HuH-7 (cell line): ENCODE results near the gene AARSD1.
"Not testable (repeated sequence)": the region's sequence is repeated elsewhere in the genome, so short reads cannot be mapped to it uniquely, and the experiment has no call there.

ENCODE experiments used
- DNase-seq: peaks from one replicate; pipeline ENCODE4 v3.0.0; 2011; ENCODE audit warnings: low spot score

AARSD1 gene

DNA sequence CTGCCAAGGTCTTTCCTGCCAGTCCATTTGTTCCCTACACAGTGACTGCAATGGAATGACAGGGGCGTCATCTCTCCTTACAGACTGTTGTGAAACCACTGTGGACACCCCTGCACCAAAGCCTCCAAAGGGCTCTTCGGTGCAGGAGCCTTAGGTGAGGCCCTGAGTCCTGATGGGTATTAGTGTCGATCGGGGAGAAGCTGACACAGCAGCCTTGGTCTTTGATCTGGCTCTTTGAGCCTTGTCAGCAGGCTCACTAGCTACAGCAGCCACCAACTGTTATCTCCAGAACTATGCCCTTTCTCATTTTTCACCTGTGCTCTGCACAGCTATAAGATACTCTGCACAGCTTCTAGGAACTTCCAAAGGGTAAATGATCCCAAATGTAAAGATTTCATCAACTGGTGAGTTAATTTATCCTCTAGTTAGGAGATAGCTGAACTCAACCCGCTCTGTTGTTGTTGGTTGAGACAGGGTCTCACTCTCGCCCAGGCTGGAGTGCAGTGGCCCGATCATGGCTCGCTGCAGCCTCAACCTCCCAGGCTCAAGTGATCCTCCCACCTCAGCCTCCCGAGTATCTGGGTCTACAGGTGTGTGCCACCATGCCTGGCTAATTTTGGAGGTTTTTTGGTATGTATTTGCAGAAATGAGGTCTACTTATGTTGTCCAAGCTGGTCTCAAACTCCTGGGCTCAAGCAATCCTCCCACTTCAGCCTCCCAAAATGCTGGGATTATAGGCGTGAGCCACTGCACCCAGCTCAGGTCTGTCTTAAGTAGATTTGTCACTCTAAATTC lies 44.0 kb downstream of the AARSD1 start:
- no peak for DNase-seq

DNA sequence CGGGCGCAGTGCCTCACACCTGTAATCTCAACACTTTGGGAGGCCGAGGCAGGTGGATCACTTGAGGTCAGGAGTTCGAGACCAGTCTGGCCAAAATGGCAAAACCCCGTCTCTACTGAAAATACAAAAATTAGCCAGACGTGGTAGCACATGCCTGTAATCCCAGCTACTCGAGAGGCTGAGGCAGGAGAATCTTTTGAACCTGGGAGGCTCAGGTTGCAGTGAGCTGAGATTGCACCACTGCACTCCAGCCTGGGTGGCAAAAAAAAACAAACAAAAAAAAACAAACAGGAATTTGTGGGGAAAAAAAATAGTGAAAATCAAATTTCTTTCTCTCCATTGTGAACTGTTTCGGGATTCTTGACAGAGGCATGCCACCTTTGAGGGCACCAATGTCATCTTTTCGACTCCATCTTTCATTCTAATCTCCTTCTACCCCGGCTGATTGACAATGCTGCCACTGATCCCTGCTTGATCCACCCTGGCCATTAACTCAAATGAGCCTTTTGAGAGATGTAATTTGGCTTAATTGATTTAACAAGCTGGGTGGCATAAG lies 44.7 kb downstream of the AARSD1 start:
- DNase-seq: not testable (repeated sequence)

DNA sequence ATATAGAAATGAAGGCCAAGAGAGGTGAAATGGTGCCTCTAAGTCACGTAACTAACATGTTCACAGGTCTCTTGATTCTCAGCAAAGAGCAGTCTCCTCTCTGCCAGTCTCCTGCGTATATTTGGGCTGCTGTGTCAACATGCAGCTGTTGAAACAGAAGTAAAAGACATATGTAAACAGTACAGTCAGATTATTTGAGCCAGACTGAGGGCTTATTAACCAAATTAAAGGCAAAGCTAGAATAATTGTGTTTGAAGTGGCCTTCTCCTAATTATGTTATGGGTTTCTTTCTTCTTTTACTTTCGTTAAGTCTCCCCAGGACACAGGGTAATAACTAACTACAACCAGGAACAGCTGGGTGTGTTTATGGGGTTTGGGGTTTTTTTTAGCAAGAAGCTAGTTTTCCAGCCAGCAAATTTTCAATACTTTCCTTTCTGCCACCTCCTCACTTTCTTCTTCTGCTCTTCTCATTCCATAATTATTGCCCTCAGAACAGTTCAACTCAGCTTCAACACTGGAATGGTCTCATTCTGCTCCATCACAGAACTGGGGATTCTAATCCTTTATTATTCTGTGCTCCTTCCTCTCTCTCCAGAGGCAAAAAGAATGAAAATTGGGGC lies 45.2 kb downstream of the AARSD1 start:
- no peak for DNase-seq

DNA sequence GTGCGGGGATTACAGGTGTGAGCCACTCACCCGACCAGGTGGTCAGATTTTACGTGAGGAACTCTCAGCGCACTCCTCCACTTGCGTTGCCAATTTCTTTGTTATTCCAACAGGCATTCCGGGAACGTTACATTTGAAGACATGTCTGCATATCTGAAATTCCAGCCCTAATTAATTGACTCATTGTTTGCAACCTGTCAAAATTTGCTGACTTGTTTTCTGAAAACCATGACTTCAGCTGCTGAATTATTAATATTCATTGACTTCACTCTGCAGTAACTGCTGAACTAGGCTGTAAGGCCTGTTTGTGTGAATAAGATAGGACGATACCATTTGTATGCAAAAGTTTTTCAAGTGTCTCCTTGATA lies 47.0 kb downstream of the AARSD1 start:
- no peak for DNase-seq

DNA sequence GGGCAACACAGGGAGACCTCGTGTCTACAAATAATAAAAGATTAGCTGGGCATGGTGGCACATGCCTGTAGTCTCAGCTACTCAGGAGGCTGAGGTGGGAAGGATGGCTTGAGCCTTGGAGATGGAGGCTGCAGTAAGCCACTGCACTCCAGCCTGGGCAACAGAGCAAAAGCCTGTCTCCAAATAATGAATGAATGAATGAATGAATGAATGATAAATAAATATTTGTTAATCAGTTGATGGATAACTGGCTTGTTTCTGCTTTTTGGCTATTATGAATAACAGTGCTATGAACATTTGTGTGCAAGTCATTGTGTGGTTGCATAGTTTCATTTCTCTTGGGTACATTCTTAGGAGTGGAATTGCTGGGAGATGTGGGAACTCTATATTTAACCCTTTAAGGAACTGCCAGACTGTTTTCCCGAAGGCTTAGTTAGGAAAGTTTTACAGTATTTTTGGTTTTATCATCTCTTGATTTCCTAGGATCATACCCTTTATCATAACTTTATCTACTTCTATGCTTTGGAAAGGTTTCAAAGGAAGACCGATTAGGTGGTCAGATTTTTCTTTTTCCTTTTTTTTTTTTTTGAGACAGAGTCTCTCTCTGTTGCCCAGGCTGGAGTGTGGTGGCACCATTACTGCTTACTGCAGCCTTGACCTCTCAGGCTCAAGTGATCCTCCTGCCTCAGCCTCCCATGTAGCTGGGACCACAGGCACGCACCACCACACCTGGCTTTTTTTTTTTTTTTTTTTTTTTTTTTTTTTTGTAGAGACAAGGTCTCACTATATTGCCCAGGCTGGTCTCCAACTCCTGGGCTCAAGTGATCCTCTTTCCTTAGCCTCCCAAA lies 47.6 kb downstream of the AARSD1 start:
- DNase-seq: not testable (repeated sequence)

DNA sequence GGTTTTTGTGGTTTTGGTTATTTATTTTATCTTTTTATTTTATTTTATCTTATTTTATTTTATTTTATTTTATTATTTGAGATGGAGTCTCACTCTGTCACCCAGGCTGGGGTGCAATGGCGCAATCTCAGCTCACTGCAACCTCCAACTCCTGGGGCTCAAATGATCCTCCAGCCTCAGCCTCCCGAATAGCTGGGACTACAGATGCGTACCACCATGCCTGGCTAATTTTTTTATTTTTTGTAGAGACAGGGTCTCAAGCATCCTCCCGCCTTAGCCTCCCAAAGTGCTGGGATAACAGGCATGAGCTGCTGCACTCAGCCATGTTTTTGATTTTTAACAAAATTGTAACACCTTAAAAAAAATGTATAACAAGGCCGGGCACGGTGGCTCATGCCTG lies 49.0 kb downstream of the AARSD1 start:
- not testable (repeated sequence) for DNase-seq

DNA sequence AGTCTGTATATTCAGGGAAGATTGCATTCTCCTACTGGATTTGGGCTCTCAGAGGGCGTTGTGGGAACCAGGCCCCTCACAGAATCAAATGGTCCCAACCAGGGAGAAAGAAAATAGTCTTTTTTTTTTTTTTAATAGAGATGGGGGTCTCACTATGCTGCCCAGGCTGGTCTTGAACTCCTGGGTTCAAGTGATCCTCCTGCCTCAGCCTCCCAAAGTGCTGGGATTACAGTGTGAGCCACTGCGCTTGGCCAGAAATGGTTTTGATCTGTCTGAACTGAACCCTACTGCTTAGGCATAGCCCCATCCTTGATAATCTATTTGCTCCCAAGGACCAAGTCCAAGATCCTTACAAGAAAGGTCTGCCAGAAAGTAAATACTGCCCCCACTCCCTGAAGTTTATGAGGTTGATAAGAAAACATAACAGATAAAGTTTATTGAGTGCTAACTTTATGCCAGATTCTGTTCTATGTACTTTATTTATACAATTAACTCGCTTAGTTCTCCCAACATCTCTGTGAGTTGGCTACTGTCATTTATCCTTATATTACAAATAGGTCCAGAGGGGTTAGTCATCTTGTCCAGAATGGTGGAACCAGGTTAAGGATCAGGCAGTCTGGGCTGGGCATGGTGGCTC lies 50.2 kb downstream of the AARSD1 start:
- DNase-seq: no peak

DNA sequence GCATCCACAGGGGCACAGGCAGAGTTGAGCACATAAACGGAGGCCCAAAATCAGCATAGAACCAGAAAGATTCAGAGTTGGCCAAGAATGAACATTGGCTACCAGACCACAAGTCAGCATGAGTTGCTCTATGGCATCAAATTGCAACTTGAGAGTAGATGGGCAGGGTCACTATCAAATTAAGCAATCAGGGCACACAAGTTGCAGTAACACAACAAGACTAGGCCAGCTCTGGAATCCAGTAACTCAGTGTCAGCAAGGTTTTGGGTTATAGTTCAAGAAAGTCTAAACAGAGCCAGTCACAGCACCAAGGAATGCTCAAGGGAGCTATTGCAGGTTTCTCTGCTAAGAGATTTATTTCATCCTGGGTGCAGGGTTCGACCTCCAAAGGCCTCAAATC lies 50.7 kb downstream of the AARSD1 start:
- no peak for DNase-seq

DNA sequence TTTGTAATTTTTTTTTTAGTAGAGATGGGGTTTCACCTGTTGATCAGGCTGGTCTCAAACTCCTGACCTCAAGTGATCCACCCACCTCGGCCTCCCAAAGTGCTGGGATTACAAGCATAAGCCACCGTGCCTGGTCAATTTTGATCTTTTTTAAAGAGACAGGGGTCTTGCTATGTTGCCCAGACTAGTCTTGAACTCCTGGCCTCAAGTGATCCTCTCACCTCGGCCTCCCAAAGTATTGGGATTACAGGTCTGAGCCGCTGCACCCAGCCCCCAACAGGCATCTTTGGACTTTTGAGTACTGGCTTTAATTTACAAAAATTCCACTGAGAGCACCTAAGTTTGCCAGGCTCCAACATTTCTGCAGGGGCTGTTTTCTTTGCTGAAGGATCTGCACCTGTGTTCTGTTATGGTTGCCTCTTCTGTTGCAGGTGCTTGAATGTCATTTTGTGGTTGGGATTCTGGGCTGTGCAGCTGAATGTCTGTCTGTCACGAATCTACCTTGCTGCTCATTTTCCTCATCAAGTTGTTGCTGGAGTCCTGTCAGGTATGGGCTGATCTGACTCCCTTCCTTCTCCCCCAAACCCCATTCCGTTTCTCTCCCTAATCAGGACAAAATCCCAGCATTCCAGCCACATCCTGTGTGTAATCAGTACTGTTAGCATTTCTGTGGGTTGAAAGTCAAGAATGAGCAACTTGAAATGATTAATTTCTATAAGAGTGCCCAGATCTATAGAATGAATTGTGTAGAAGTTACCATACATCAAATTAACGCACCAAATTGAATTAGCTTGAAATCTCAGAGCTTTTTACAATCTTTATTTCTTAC lies 55.2 kb downstream of the AARSD1 start:
- DNase-seq: no peak

DNA sequence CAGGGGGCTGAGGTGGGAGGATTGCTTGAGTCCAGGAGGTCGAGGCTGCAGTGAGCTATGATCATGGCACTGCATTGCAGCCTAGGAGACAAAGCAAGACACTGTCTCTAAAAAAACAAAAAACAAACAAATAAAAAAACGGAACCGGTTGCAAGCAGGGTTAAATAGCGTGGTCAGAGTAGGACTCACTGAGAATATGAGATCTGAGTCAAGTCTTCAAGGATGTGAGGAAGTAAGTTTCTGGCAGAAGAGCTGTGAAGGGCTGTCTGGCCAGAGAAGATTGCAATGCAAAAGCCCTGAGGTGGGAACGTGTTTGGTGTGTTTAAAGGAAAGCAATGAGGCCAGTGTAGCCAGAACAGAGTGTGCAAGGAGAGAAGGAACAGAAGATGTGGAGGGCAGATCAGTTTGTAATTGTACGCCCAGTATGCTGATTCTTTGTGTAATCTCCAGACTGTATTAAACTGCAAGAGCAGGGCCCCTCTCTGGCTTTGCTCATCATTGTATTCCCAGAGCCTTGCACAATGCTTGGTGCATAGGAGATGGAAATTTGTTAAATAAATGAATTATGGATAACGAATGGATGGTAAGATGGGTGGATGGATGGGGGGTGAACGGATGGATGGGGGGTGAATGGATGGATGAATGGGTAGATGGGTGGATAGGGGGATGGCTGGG lies 57.3 kb downstream of the AARSD1 start:
- DNase-seq: no peak

DNA sequence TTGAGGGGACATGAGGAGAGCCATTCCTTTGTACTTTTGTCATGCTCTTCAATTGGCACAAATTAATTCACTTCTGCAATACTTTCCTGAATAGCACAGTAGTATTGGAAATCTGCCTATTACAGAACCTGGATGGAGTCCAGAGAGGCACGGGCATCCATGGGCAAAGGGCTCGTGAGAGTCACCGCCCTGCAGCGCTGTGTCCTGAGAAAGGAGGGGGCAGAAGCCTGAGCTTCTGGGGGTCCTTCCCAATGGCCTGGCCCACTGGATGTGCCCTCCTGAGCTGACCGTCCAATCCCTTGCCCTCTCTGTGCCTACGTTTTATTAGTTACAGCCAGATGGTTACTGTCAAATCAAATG lies 60.2 kb downstream of the AARSD1 start:
- no peak for DNase-seq

DNA sequence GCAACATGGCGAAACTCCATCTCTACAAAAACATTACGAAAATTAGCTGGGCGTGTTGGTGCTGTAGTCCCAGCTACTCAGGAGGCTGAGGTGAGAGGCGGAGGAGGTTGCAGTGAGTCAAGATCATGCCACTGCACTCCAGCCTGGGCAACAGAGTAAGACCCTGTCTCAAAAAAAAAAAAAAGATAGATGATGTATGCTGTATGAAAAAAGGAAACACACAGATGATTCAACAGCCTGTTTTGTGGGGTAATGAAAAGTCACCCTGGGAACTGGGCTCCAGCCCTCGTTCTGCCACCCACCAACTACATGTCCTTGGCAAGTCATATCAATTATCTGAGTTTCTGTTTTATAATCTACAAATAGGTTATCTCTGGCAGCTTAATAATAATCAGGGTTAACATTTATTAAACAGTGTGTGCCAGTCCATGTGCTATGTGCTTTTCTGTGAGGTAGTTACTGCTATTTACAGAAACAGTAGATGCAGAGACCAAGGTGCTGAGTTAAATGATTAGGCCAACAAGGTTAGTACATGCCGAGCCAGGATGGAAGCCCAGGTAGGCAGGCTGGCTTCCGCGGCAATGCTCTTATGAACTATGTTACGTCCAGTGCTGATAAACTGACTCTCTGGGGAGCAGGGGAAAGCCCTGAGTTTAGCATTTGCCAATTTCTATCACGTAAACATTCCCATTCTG lies 62.6 kb downstream of the AARSD1 start:
- DNase-seq: no peak
